ENCODE measurements around the gene KCNT2. TPM values are rescaled to one million over a fixed set of nuclear protein-coding genes. Genes with fewer than 3 reads are reported as not detected.

Gene KCNT2
- total and polyA plus RNA-seq, 2 of the 8 experiments (the other 6 are each of a cell fraction or from before 2014, with no cell fraction given) = 2.3 to 10.2 TPM

GRCh38 chr1:196608390-196609369 lies at the start of gene KCNT2 (continued):
- 0 out of 2 replicates have a peak, but pooled peaks have one; percentile 6 for TF ChIP-seq ATF2 (IDR thresholded peaks at IDR 0.05; ENCODE audit: low read length)
- TF ChIP-seq CHD1 (IDR thresholded peaks at IDR 0.05; ENCODE audit: low read depth, low read length) = peak; percentile 64
- TF ChIP-seq ATF3 (IDR thresholded peaks at IDR 0.05; ENCODE audit: insufficient read depth, low read depth, low read length) = peak; percentile 26; the same call in 1 of the 2 replicates
- TF ChIP-seq BCL11A (IDR thresholded peaks at IDR 0.05; ENCODE audit: low read depth in 2 of 2, low read length in 2 of 2) = no peak
- TF ChIP-seq KDM1A (IDR thresholded peaks at IDR 0.05; ENCODE audit: borderline replicate concordance, low read length) = peak; percentile 21; the same call in 1 of the 2 replicates
- TF ChIP-seq SIRT6 (IDR thresholded peaks at IDR 0.05; ENCODE audit: low read length) = no peak
- no peak for TF ChIP-seq CBX5 (IDR thresholded peaks at IDR 0.05; ENCODE audit: low read depth, low read length)
- TF ChIP-seq MAX (IDR thresholded peaks at IDR 0.05) = peak; percentile 94
- TF ChIP-seq NRF1 (IDR thresholded peaks at IDR 0.05; ENCODE audit: low read depth, low read length) = no peak
- no peak; the same call in 1 of the 2 replicates for TF ChIP-seq TEAD4 (IDR thresholded peaks at IDR 0.05; ENCODE audit: low read depth, low read length)
- no peak for TF ChIP-seq SIX5 (IDR thresholded peaks at IDR 0.05; ENCODE audit: low read depth, low read length)
- TF ChIP-seq CTBP2 (IDR thresholded peaks at IDR 0.05; ENCODE audit: borderline replicate concordance, insufficient read depth, insufficient read length, low read length) = peak; percentile 63
- peak; percentile 94 for TF ChIP-seq PHF8 (conservative IDR thresholded peaks at IDR 0.05; ENCODE audit: low read depth, low read length)
- TF ChIP-seq RAD21 (IDR thresholded peaks at IDR 0.05 in 1 of 2, conservative IDR thresholded peaks at IDR 0.05 in 1 of 2; ENCODE audit: low read depth in 2 of 2, low read length in 2 of 2) = peak in 1 of 2 experiments; percentile 21; a peak in 2 of 4 replicates
- TF ChIP-seq BACH1 (IDR thresholded peaks at IDR 0.05; ENCODE audit: low read length) = no peak; the same call in 1 of the 2 replicates
- TF ChIP-seq GTF2F1 (IDR thresholded peaks at IDR 0.05; ENCODE audit: borderline replicate concordance, low read depth, low read length) = peak; percentile 78
- no peak for TF ChIP-seq SP2 (IDR thresholded peaks at IDR 0.05; ENCODE audit: low read length)
- TF ChIP-seq SP1 (IDR thresholded peaks at IDR 0.05; ENCODE audit: low read depth, low read length) = peak; percentile 54; the same call in 1 of the 2 replicates
- peak; percentile 63 for TF ChIP-seq E2F6 (IDR thresholded peaks at IDR 0.05)

Data from H1 (cell line).